Stimulated activated CD8-positive, alpha-beta memory T cell treated with anti-CD3 and anti-CD28 coated beads, Interleukin-12 subunit alpha, Interleukin-12 subunit beta, amount 100 ng/mL, for 1 hour (primary cell): ENCODE results near the gene LRP1.
"Not testable (repeated sequence)": the region's sequence is repeated elsewhere in the genome, so short reads cannot be mapped to it uniquely, and the experiment has no call there.

Source experiments
- DNase-seq: peaks from one replicate; pipeline ENCODE4 v3.0.0-alpha.2; 2020; ENCODE audit warnings: low read depth

LRP1 gene

GRCh38 chr12:57111031-57111734, 17.1 kb upstream of the LRP1 start, which contains the start of gene STAT6:
Gene STAT6 (minus strand): TSS chr12:57111362. CDS start chr12:57108278, 3,084 bp downstream.
- DNase-seq: peak; percentile 77

DNA sequence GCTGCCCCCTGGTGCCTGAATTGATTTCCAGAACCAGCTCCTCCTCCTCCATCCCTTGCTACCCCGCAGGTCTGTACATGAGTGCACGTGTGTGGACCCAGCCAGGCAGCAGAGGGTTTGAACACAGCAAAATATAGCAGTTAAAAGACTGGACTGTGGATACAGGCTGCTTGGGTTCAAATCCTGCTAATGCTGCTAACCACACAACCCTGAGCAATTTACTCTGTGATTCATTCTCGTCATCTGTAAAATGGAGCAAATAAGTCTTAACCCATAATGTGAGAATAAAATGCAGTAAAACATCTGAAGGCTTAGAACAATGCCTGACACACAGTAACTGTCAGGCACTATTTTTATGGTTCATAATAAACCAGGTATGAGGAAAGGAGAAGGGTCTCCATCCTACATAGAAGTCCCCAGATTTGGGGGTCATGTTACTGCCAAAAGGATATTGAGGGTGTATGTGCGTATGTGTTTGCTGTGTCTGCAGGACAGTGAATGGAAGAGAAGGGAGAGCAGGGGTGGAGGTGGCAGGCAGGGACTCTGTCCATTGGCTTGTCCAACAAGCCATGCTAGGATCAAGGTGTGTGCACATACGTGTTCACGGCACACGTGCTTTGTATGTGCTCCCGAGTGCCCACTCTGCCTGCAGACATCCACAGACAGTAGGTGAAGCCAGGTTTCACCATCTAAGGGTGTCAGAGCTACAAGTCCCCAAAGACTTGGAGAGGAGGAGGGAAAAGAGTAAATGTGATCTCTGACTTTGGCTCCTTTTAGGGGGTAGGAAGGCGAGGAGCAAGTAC, 15.6 kb upstream of the LRP1 start:
- DNase-seq: no peak

GRCh38 chr12:57116580-57117281, 11.6 kb upstream of the LRP1 start:
- no peak for DNase-seq

GRCh38 chr12:57118711-57119271, 9.5 kb upstream of the LRP1 start:
- no peak for DNase-seq

DNA sequence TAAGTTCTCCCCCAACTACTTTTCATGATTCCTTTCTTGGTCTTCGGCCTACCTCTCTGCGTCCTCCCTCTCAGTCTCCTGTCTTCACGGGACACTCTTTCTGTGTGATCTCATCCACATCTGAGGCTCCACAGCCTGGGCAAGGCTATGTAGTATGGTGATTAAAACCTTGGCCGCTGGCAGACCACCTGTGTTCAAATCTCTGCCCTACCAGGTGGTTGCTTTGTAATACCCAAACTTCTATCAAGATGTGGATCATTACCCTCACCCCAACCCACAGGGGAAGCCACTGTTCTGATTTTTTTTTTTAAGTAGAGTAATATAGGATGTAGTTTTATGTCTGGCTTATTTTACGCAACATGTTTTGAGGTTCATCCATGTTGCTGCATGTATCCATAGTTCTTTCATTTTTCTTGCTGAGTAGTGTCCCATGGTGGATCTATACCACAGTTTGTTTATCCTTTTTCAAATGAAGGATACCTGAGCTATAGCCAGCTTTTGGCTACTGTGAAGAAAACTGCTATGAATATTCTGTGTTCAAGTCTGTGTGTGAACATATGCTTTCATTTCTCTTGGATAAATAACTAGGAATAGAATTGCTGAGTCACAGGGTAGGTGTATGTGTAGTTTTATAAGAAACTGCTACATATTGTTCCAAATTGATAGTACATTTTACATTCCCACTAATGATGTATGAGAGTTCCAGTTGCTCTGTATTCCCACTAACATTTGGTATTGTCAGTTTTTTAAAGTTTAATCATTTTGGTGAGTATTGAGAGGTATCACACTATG, 8.8 kb upstream of the LRP1 start:
- DNase-seq: no peak

- not testable (repeated sequence) for DNase-seq
Measured at GRCh38 chr12:57120718-57121117, 7.6 kb upstream of the LRP1 start.

GRCh38 chr12:57123813-57124212, 4.5 kb upstream of the LRP1 start:
- DNase-seq: no peak

DNA sequence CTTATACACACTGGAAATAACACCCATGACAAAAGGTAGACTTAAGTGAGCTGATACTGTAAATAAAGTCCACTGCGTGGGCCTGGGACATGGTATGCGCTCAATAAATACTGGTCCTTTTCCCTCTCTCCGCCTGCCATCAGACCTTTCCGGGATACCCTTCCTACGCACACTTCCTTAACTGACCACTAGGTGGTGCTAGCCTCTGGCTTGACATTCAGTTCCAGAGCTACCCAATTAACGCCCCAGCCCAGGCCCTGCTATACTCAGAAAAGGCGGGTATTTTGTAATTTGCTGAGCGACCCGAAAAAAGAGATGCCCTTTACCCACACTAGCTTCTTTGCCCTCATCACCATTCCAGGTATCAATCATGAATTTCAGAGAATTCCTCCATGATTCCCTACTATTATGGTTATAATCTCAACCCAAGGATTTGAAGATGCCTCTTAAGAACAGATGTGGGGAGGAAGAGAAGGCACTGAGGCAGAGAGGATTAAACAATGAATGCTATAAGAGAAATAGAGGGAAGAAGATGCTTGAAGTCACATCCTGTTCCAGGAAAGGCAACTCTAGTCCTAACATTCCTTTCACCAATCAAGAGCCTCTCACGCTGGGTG, 3.9 kb upstream of the LRP1 start:
- DNase-seq: peak; percentile 68

- no peak for DNase-seq
Measured at GRCh38 chr12:57126061-57126460, 2.2 kb upstream of the LRP1 start.

DNA sequence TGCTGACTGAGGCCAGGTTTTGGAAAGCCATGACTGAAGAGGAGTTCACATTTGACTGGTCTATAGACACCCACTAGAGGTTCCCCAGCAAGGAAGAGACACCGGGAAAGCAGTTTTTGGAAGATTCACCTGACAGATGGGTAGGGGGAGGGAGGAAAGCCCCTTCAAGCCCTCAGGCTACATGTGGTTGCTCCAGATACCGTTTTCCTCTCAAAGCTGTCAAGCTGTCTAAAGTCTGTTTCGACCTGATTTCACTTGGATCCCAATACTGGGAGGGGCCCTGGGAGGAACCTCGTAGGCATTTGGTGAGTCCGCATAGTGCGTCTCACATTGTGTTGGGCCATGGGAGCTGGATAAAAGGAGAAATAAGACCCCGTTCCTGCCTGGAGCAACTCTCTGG, 1.7 kb upstream of the LRP1 start:
- DNase-seq: no peak

DNA sequence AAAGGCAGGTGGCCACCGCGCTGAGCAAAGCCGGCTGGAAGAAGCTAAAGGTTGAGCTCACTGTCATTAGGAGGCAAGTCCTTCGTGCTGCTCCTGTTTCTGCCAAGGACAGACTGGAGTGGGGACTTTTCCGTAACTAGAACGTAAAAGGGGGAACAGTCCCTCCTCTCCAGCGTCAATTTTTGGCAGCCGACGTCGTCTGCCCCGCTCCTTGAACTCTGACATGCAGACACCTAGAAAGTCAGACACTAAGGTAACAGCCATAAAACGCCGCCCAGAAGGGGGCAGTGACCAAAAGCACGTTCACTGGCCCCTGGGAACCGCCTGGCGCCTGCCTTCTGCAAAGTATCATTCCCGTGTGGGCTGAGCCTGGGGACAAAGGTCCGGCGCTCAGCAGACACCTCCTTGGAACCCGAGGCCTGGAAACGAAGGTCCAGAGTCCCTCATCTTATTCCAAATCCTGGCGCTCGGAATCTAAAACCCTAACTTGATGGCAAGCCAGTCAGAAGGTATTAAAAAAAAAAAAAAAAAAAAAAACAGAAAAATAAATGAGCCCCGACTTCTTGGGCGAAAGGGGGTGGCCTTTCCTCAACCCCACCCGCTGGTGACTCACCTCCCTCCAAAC, 1.1 kb upstream of the LRP1 start:
- DNase-seq: peak; percentile 45

GRCh38 chr12:57128519-57129247, 400 bp downstream of the LRP1 start:
- no peak for DNase-seq

DNA sequence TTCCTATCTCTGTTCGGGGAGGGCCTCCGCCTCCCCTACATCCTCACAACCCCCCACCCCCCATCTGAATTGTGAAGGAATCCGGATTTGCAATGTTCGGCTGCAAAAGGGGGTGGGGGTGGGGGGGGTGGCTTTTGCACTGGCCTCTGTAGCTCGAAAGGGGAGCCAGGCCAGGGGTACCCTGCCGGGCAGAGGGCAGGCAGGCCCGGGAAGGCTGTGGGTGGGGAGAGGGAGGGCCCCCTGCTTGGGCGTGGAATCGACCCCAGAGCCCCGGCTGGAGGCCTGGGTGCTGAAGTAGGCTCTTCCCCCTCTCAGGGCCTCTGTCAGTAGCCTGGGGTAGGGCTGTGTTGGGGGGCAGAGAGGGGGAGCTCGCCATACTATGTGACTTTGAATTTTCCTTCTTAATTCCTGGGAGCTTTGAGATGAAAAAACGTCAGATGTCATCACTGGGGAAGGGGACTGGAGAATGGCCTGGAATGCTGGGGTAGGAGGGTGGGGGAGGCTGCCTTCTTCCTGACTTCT, 1.1 kb downstream of the LRP1 start:
- DNase-seq: no peak

- no peak for DNase-seq
Measured at GRCh38 chr12:57129889-57130288, 1.6 kb downstream of the LRP1 start.

- DNase-seq: no peak
Measured at GRCh38 chr12:57130941-57131340, 2.7 kb downstream of the LRP1 start.

DNA sequence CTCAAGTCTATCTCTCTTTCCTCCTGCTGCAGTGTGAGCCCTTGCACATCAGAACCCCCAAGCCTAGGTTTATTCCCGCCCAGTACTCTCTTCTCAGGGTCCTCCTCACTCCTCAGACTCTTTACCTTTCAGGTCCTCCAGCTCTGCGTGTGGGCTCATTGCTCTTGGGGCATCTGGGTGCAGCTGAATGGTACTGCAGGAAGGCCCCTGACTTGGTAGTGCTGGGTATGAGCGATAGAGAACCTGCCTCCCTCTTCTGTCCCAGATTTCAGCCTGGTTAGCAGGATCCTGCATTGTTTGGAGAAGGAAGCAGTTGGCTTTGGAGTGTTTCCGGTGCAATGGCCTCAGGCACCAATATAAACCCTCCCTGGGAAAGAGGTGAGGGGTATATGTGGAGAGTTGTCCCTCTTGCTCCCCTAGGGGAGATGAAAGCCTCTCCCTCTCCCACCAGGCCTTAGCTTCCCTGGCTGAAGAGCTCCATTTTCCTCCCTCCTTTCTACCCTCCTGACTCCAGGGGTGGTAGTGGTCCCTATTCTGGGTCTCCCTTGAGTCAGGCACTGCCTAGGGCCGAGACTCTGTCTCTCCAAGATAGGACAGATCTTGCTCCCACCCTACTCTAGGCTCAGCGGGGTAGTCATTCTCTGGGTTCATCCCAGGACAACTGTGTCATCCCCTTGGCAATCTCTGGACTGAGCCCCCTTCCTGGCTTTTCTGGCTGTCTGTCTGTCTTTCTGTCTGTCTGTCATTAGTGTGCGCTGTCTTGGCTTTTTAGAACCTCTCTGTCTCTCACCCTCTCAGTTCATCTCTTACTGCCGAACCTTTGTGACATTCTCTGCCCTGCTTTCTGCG, 3.8 kb downstream of the LRP1 start:
- no peak for DNase-seq

DNA sequence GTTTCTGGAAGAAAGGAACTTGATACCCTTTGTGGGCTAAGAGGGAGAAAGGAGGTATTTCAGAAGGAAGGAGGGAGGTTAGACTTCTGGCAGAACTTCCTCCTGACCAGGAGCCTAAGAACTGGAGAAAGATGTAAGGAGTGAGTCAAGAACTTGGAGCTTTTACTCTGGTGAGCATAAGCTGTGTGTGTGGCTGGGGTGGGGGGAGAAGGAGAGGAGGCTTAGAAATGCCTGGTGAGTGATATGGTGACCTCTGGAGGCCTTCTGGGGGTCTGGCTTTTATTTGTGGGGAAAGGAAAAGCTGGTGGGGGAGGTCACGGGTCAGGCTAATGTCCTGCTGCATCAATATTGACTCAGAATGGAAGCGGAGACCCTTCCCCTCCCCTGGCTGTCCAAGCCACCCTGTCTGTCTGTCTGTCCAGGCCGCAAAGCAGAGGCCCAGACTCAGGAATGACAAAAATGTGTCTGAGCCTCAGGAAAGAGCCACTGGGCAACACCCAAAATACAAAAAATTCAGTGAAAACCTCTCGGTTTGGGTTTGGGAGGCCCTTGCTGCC, 4.8 kb downstream of the LRP1 start:
- DNase-seq: no peak

- DNase-seq: no peak
Measured at GRCh38 chr12:57133916-57134315, 5.6 kb downstream of the LRP1 start.

DNA sequence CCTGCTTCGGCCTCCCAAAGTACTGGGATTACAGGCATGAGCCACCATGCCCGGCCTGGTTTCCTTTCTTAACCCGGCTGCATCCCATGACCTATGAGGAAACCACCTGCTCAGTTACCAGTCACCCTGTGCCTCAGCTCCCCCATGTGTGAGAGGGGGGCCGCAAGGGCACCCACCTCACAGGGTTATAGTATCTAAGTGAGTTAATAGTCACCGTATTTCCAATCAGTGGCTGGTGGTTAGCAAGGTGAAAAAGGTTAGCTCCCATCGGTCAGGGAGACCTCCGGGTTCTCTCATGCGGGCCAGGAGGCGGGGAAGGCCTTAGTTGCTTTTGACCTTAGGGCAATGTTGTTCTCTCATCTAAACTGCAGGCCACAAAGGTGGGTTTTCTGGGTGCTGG, 6.7 kb downstream of the LRP1 start:
- no peak for DNase-seq
